ENCODE results near the gene NFATC2IP.

- TF ChIP-seq CTCF (conservative IDR thresholded peaks at IDR 0.05) (no peak), ZFX (IDR thresholded peaks at IDR 0.05) (no peak)
These were observed 49.3 kb downstream of the NFATC2IP start for GRCh38 chr16:29000019-29000418.

All from C4-2B (cell line).